Transverse colon (tissue), 4 donors: Measurements from ENCODE around the gene PPP4R1.

Source experiments
- POLR2A ChIP-seq: fragments of 450-650 bp; IDR thresholded peaks from one replicate; pipeline ENCODE4 v1.6.1; 2016; ENCODE audit warnings: antibody characterized with exemption, mild to moderate bottlenecking, moderate library complexity
- POLR2AphosphoS5 ChIP-seq, 3 donors: sonication (generic); formaldehyde crosslinking; IDR thresholded peaks; one replicate each; pipeline ENCODE4 v1.6.1; 2016; ENCODE audit warnings: antibody characterized with exemption in 3 of 3
- TF ChIP-seq, protein P1 (sequence below), 5 experiments: fragments of 200-600 bp in 3 of 5; fragments of 450-650 bp in 2 of 5; sonication (generic) in 3 of 5; IDR thresholded peaks; 1 replicate in 2 of 5; 2 replicates in 3 of 5; pipeline ENCODE4 v1.5.1; 2016 to 2017; ENCODE audit warnings: antibody characterized with exemption in 5 of 5, inconsistent platforms in 3 of 5, mild to moderate bottlenecking in 2 of 5, moderate library complexity in 1 of 5

DNA sequence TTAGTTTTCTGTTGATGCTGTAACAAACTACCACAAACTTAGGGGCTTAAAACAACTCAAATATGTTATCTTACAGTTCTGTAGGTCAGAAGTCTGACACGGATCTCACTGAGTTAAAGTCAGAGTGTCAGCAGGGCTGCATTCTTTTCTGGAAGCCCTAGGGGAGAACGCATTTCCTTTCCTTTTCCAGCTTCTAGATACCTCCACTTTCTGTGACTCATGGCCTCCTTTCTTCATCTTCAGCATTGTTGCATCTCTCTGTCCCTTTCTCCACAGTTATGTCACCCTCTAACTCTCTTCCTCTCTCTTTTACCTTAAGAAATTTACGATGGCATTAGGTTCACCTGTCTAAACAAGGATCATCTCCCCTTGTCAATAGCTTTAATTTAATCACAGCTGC, 13.3 kb upstream of the PPP4R1 start:
- TF ChIP-seq POLR2AphosphoS5 (IDR thresholded peaks at IDR 0.05) (no peak), POLR2A (no peak)
- TF ChIP-seq, protein P1, sequence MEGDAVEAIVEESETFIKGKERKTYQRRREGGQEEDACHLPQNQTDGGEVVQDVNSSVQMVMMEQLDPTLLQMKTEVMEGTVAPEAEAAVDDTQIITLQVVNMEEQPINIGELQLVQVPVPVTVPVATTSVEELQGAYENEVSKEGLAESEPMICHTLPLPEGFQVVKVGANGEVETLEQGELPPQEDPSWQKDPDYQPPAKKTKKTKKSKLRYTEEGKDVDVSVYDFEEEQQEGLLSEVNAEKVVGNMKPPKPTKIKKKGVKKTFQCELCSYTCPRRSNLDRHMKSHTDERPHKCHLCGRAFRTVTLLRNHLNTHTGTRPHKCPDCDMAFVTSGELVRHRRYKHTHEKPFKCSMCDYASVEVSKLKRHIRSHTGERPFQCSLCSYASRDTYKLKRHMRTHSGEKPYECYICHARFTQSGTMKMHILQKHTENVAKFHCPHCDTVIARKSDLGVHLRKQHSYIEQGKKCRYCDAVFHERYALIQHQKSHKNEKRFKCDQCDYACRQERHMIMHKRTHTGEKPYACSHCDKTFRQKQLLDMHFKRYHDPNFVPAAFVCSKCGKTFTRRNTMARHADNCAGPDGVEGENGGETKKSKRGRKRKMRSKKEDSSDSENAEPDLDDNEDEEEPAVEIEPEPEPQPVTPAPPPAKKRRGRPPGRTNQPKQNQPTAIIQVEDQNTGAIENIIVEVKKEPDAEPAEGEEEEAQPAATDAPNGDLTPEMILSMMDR (IDR thresholded peaks at IDR 0.05), result no peak
